Measurements from ENCODE around the gene PTPRD.

PTPRD gene

GRCh38 chr9:8821910-8822666 lies 1790.7 kb downstream of the PTPRD start:
- TF ChIP-seq CTCF (IDR thresholded peaks at IDR 0.05; ENCODE audit: insufficient read depth, low read depth, low read length, missing control alignments): no peak
- no peak overlapping the region for H3K4me3 ChIP-seq (ENCODE audit: low read length)
- no peak for DNase-seq (ENCODE audit: low read depth)

GRCh38 chr9:8817335-8817734 lies 1795.5 kb downstream of the PTPRD start:
- no peak for TF ChIP-seq CTCF (IDR thresholded peaks at IDR 0.05; ENCODE audit: insufficient read depth, low read depth, low read length, missing control alignments)
- no peak for DNase-seq (ENCODE audit: low read depth)
- H3K4me3 ChIP-seq (ENCODE audit: low read length): no peak overlapping the region

GRCh38 chr9:8816361-8816760 lies 1796.4 kb downstream of the PTPRD start:
- H3K4me3 ChIP-seq (ENCODE audit: low read length): no peak overlapping the region
- TF ChIP-seq CTCF (IDR thresholded peaks at IDR 0.05; ENCODE audit: insufficient read depth, low read depth, low read length, missing control alignments): no peak
- DNase-seq (ENCODE audit: low read depth): no peak

GRCh38 chr9:8815931-8816330 lies 1796.9 kb downstream of the PTPRD start:
- no peak for DNase-seq (ENCODE audit: low read depth)
- no peak overlapping the region for H3K4me3 ChIP-seq (ENCODE audit: low read length)
- TF ChIP-seq CTCF (IDR thresholded peaks at IDR 0.05; ENCODE audit: insufficient read depth, low read depth, low read length, missing control alignments): no peak

GRCh38 chr9:8815219-8815618 lies 1797.6 kb downstream of the PTPRD start:
- TF ChIP-seq CTCF (IDR thresholded peaks at IDR 0.05; ENCODE audit: insufficient read depth, low read depth, low read length, missing control alignments): no peak
- H3K4me3 ChIP-seq (ENCODE audit: low read length): no peak overlapping the region
- no peak for DNase-seq (ENCODE audit: low read depth)

GRCh38 chr9:8812888-8813287 lies 1799.9 kb downstream of the PTPRD start:
- TF ChIP-seq CTCF (IDR thresholded peaks at IDR 0.05; ENCODE audit: insufficient read depth, low read depth, low read length, missing control alignments): no peak
- DNase-seq (ENCODE audit: low read depth): no peak
- H3K4me3 ChIP-seq (ENCODE audit: low read length): no peak overlapping the region

GRCh38 chr9:8809741-8810140 lies 1803.1 kb downstream of the PTPRD start:
- no peak for TF ChIP-seq CTCF (IDR thresholded peaks at IDR 0.05; ENCODE audit: insufficient read depth, low read depth, low read length, missing control alignments)
- H3K4me3 ChIP-seq (ENCODE audit: low read length): no peak overlapping the region
- DNase-seq (ENCODE audit: low read depth): no peak

Data from epithelial cell of esophagus (primary cell).